ENCODE measurements around the gene GRID2IP.

GRID2IP gene

DNA sequence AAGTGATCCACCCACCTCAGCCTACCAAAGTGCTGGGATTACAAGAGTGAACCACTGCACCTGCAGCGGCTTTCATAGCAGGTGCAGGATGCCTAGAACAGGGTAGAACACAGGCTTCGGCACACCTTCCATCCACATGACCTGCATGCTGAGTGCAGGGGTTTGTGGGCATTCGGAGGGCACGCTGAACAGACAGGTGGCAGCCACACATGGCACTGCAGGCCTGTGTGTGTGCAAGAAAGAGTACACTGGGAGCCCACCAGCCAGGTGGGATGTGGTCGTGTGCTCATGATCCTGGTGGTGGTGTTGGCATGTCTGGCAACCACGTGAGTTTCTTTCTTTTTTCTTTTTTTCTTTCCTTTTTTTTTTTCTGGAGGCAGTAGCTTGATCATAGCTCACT is 38.4 kb downstream of the GRID2IP start:
- Histone ChIP-seq H3K9me3 (ENCODE audit: insufficient read depth, low read length) (no peaks in the 10 kb centered on the region), H3K27me3 (ENCODE audit: low read length) (no peaks in the 10 kb centered on the region), H3K36me3 (ENCODE audit: low read length) (no peaks in the 10 kb centered on the region)

DNA sequence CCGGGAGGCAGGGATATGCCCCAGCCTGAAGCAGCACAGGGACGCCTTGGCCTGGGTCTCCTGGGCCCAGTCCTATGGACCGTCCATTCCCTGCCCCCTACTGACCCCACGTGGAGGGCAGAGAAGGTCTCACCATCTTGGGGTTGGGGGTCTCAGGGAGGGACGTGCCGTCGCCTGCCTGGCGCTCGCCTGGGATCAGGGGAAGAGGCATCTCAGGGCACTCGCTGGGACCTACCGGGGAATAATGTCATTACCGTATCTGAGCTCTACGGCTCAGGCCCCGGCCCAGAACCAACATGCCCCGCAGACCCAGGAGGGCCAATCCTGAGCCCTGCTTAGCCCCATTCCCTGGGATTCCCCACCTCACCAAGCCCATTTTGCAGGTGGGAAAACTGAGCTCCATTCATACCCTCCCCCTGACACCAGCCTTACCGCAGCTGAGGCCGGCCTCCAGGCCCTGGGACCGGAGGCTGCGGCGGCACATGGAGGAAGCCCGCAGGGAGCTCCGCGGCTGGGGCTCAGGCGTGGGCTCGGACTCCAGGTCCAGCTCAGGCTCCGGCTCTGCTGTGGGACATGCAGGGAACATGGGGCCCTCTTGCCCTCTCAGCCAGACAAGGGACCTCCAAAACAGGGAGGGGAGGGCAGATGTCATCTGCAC is 40.7 kb downstream of the GRID2IP start:
- no peak overlapping the region for H3K27ac ChIP-seq (ENCODE audit: low read depth, low read length)
- no peaks in the 10 kb centered on the region for H4K20me1 ChIP-seq (ENCODE audit: low read depth, low read length)
- H3K4me3 ChIP-seq (ENCODE audit: insufficient read depth, low read length, poor library complexity, severe bottlenecking) = no peak overlapping the region
- H3F3A ChIP-seq (ENCODE audit: insufficient read depth) = no peaks in the 10 kb centered on the region
- TF ChIP-seq, protein P1, sequence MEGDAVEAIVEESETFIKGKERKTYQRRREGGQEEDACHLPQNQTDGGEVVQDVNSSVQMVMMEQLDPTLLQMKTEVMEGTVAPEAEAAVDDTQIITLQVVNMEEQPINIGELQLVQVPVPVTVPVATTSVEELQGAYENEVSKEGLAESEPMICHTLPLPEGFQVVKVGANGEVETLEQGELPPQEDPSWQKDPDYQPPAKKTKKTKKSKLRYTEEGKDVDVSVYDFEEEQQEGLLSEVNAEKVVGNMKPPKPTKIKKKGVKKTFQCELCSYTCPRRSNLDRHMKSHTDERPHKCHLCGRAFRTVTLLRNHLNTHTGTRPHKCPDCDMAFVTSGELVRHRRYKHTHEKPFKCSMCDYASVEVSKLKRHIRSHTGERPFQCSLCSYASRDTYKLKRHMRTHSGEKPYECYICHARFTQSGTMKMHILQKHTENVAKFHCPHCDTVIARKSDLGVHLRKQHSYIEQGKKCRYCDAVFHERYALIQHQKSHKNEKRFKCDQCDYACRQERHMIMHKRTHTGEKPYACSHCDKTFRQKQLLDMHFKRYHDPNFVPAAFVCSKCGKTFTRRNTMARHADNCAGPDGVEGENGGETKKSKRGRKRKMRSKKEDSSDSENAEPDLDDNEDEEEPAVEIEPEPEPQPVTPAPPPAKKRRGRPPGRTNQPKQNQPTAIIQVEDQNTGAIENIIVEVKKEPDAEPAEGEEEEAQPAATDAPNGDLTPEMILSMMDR (IDR thresholded peaks at IDR 0.05; ENCODE audit: insufficient read depth, low read length, poor library complexity, severe bottlenecking) = no peak
- TF ChIP-seq EZH2phosphoT487 (conservative IDR thresholded peaks at IDR 0.05; ENCODE audit: low read length) = no peak
- H3K4me2 ChIP-seq (ENCODE audit: low read depth, low read length, poor library complexity, severe bottlenecking) = no peak overlapping the region
- no peaks in the 10 kb centered on the region for H3K79me2 ChIP-seq (ENCODE audit: insufficient read depth, low read length)
- H3K9me2 ChIP-seq (replicated peaks; ENCODE audit: insufficient read depth, low read length) = no peaks in the 10 kb centered on the region
- no peaks in the 10 kb centered on the region for H3K27me3 ChIP-seq (ENCODE audit: low read length)
- no peaks in the 10 kb centered on the region for H3K36me3 ChIP-seq (ENCODE audit: low read length)
- H3K9ac ChIP-seq (ENCODE audit: low read length) = no peak overlapping the region
- no peaks in the 10 kb centered on the region for H3K9me3 ChIP-seq (ENCODE audit: insufficient read depth, low read length)
- no peak overlapping the region for H2AFZ ChIP-seq (ENCODE audit: low read depth, low read length, severe bottlenecking)

More for the DNA sequence above, 38.4 kb downstream of the GRID2IP start:
- H4K20me1 ChIP-seq (ENCODE audit: low read depth, low read length) = no peaks in the 10 kb centered on the region
- no peaks in the 10 kb centered on the region for H3K9me2 ChIP-seq (replicated peaks; ENCODE audit: insufficient read depth, low read length)
- H3K79me2 ChIP-seq (ENCODE audit: insufficient read depth, low read length) = no peaks in the 10 kb centered on the region
- H3K9ac ChIP-seq (ENCODE audit: low read length) = no peak overlapping the region
- H3K4me2 ChIP-seq (ENCODE audit: low read depth, low read length, poor library complexity, severe bottlenecking) = no peak overlapping the region
- no peak overlapping the region for H3K4me3 ChIP-seq (ENCODE audit: insufficient read depth, low read length, poor library complexity, severe bottlenecking)
- TF ChIP-seq, protein P1 (IDR thresholded peaks at IDR 0.05; ENCODE audit: insufficient read depth, low read length, poor library complexity, severe bottlenecking) = no peak
- TF ChIP-seq EZH2phosphoT487 (conservative IDR thresholded peaks at IDR 0.05; ENCODE audit: low read length) = no peak
- no peak overlapping the region for H2AFZ ChIP-seq (ENCODE audit: low read depth, low read length, severe bottlenecking)
- no peak overlapping the region for H3K27ac ChIP-seq (ENCODE audit: low read depth, low read length)
- no peaks in the 10 kb centered on the region for H3F3A ChIP-seq (ENCODE audit: insufficient read depth)

DNA sequence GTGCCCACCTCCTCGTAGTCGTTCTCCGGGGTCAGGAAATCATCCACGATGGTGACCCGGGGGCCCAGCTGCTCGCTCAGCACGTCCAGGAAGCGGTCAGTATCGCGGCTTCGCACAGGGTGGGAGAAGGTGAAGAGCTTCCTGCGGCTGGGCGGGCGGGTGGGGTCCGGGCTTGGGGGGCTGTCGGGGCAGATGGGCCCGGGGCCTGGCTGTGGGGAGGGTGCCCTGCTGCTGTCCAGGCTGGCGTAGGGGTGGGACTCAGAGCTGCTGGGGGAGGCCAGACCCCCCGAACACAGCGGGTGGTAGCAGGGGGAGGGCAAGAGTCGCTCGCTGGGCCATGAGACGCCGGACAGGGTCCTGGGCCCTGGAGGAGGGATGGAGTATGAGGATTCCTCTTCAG is 42.3 kb downstream of the GRID2IP start:
- Histone ChIP-seq H3K36me3 (ENCODE audit: low read length) (no peaks in the 10 kb centered on the region), H4K20me1 (ENCODE audit: low read depth, low read length) (no peaks in the 10 kb centered on the region)
- TF ChIP-seq, protein P1 (IDR thresholded peaks at IDR 0.05; ENCODE audit: insufficient read depth, low read length, poor library complexity, severe bottlenecking) = no peak
- no peak for TF ChIP-seq EZH2phosphoT487 (conservative IDR thresholded peaks at IDR 0.05; ENCODE audit: low read length)

More for the DNA sequence above, 42.3 kb downstream of the GRID2IP start:
- no peak overlapping the region for H3K4me3 ChIP-seq (ENCODE audit: insufficient read depth, low read length, poor library complexity, severe bottlenecking)
- no peak overlapping the region for H3K4me2 ChIP-seq (ENCODE audit: low read depth, low read length, poor library complexity, severe bottlenecking)
- no peaks in the 10 kb centered on the region for H3K79me2 ChIP-seq (ENCODE audit: insufficient read depth, low read length)
- no peaks in the 10 kb centered on the region for H3K27me3 ChIP-seq (ENCODE audit: low read length)
- no peaks in the 10 kb centered on the region for H3F3A ChIP-seq (ENCODE audit: insufficient read depth)
- H3K9ac ChIP-seq (ENCODE audit: low read length) = no peak overlapping the region
- no peaks in the 10 kb centered on the region for H3K9me3 ChIP-seq (ENCODE audit: insufficient read depth, low read length)
- H2AFZ ChIP-seq (ENCODE audit: low read depth, low read length, severe bottlenecking) = no peak overlapping the region
- H3K27ac ChIP-seq (ENCODE audit: low read depth, low read length) = no peak overlapping the region
- H3K9me2 ChIP-seq (replicated peaks; ENCODE audit: insufficient read depth, low read length) = no peaks in the 10 kb centered on the region

All from SU-DHL-6 (cell line).